ENCODE results near the gene SCMH1. TPM values are rescaled to one million over a fixed set of nuclear protein-coding genes. Genes with fewer than 3 reads are reported as not detected.

The SCMH1 gene
- 21.2 and 21.6 TPM in 2 replicates for total RNA-seq (2014; rRNA removed)
- polyA plus RNA-seq (2012): 28.3 TPM

GRCh38 chr1:41241749-41242341, at the start of gene SCMH1:
TSS of gene SCMH1 (minus strand) at chr1:41242306. CDS start at chr1:41186133, 56,173 bp downstream.
- peak; percentile 29 for DNase-seq (ENCODE audit: low read depth)

GRCh38 chr1:41291195-41291594, 49.1 kb upstream of the SCMH1 start:
- DNase-seq (ENCODE audit: low read depth): no peak

GRCh38 chr1:41289196-41289595, 47.1 kb upstream of the SCMH1 start:
- no peak for DNase-seq (ENCODE audit: low read depth)

GRCh38 chr1:41286992-41287391, 44.9 kb upstream of the SCMH1 start:
- no peak for DNase-seq (ENCODE audit: low read depth)

- DNase-seq (ENCODE audit: low read depth): no peak
These were observed 44.4 kb upstream of the SCMH1 start for GRCh38 chr1:41286486-41286885.

- DNase-seq (ENCODE audit: low read depth): no peak
These were observed 43.7 kb upstream of the SCMH1 start for GRCh38 chr1:41285818-41286217.

GRCh38 chr1:41284121-41284520, 42.0 kb upstream of the SCMH1 start:
- DNase-seq (ENCODE audit: low read depth): no peak

- no peak for DNase-seq (ENCODE audit: low read depth)
These were observed 40.7 kb upstream of the SCMH1 start for GRCh38 chr1:41282679-41283317.

GRCh38 chr1:41281334-41281733, 39.2 kb upstream of the SCMH1 start:
- DNase-seq (ENCODE audit: low read depth): no peak

GRCh38 chr1:41280202-41281032, 38.3 kb upstream of the SCMH1 start:
- DNase-seq (ENCODE audit: low read depth): no peak

GRCh38 chr1:41278076-41278475, 36.0 kb upstream of the SCMH1 start:
- no peak for DNase-seq (ENCODE audit: low read depth)

GRCh38 chr1:41277371-41277975, 35.4 kb upstream of the SCMH1 start:
- no peak for DNase-seq (ENCODE audit: low read depth)

- no peak for DNase-seq (ENCODE audit: low read depth)
These were observed 33.7 kb upstream of the SCMH1 start for GRCh38 chr1:41275831-41276230.

- DNase-seq (ENCODE audit: low read depth): no peak
These were observed 32.8 kb upstream of the SCMH1 start for GRCh38 chr1:41274752-41275545.

GRCh38 chr1:41272601-41273000, 30.5 kb upstream of the SCMH1 start:
- DNase-seq (ENCODE audit: low read depth): no peak

GRCh38 chr1:41268154-41268770, 26.2 kb upstream of the SCMH1 start:
- DNase-seq (ENCODE audit: low read depth): peak; percentile 58

GRCh38 chr1:41261926-41262618, 20.0 kb upstream of the SCMH1 start:
- no peak for DNase-seq (ENCODE audit: low read depth)

- DNase-seq (ENCODE audit: low read depth): no peak
These were observed 18.7 kb upstream of the SCMH1 start for GRCh38 chr1:41260768-41261167.

GRCh38 chr1:41259221-41259620, 17.1 kb upstream of the SCMH1 start:
- DNase-seq (ENCODE audit: low read depth): no peak

- DNase-seq (ENCODE audit: low read depth): no peak
These were observed 13.9 kb upstream of the SCMH1 start for GRCh38 chr1:41255978-41256377.

Measured in LHCN-M2 (cell line).